ENCODE results near the gene FAAP20. TPM values are rescaled to one million over a fixed set of nuclear protein-coding genes. Genes with fewer than 3 reads are reported as not detected.

The FAAP20 gene, protein sequence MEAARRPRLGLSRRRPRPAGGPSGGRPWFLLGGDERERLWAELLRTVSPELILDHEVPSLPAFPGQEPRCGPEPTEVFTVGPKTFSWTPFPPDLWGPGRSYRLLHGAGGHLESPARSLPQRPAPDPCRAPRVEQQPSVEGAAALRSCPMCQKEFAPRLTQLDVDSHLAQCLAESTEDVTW
- total RNA-seq: 10 to 100 TPM in 7 of 8 experiments, 1 to 10 TPM in 1; 8.9 to 50.6 (median 25.5) TPM

DNA sequence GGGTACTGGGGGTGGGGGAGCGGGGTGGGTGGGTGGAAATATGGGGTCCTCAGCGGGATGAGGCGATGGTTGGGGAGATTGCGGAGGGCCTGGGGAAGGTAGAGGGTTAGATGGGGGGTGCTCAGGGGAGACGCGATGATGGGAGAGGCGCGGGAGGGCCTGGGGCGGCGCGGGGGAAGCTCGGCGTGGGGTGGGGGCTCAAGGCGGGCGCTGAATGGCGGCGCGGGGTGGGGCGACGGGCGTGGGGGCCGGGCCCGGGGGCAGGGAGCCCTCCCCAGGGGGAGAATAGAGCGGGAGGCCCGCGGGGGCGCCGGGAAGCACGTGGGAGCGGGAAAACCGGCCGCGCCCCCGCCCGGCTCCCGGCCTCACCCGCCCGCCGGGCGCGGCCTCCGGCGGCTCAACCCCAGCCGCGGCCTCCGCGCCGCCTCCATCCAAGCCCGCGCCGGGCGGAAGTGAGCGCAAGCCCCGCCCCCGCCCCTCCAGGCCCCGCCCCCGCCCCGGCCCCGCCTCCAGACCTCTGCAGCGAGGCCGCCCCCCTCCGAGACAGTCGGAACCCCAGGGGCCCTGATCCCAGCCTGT, at the start of gene FAAP20:
Gene FAAP20 (minus strand): TSS at position 454 of the 579 bp plus-strand sequence. CDS start 23 bp downstream, at position 431.
- Histone ChIP-seq H3K4me1 (replicated peaks in 1 of 2) (peaks cover 53 to 58% of the 10 kb centered on the region in 2 donors), H3K27ac (peak within 1 kb of the TSS; percentile 77 to 87), H3K4me3 (peak within 1 kb of the TSS; percentile 52 to 75 (median 67))
- peak; percentile 14 to 40 (median 22) for ATAC-seq (replicated peaks in 6 of 8)
- in situ Hi-C loops (cut with MboI; ENCODE audit: low pct_unique_long_range_greater_than_20kb in 2 of 9, low sequenced_read_pairs in 9 of 9, unreplicated experiment in 9 of 9): loop anchor here in 7 of 9 experiments (5.0 to 25.0 kb wide), 4 partner anchors 180 to 193 kb away; partner anchors contain the start of genes MORN1 (in 3 of the 7) and RER1 (in 3 of the 7)
- no CpG with 5 or more reads among the region's 63 CpGs for WGBS, 10 experiments

DNA sequence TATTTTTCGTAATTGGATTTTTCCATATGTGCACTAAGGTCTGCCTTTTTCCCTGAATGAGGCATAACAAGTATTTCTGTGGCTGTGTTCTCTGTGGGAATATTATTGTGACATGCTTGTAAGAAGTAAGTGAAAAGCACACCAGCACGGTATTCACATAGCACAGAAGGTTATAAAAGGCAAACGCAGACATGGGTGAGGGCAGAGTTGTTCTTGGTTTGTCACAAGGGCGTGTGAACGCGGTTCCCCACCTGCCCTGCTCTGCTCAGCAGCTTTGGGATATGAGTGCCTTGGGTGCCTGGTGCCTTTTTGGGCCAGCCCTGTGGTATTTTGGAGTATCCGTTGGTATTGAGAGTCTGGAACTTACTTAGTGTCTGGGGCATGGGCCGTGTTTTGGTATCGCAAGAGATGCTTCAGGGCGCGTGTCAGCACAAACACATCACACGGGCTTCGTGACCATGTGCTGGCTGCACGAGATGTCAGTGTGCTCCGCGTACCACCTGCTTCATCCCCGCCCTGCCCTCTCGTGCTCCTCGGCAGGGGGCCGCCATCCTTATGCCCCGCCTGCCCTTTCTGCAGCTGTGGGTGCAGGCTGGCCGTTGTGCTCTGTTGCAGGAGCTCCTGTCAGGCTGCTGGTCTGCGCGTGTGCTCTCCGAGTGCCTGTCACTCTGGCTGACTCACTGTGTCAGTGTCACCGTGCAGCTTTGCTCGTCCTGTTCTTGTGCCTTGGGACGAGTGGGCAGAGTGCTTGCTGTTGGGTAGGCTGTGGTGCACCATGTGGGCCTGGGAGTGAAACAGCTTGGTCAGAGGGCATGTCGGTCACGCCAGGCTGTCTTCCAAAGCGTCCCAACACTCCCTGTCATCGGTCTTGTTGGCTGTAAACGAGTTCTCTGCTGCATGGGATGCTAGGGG, 48.5 kb upstream of the FAAP20 start:
- in situ Hi-C loops (cut with MboI; ENCODE audit: low pct_unique_long_range_greater_than_20kb in 2 of 9, low sequenced_read_pairs in 9 of 9, unreplicated experiment in 9 of 9): no loop called here
- WGBS, 10 experiments: 58 to 100% (median 82%) methylated on average over 1 to 17 of the region's 33 CpGs
- Histone ChIP-seq H3K4me1 (replicated peaks in 1 of 2) (peaks cover 75 to 79% of the 10 kb centered on the region in 2 donors), H3K27ac (peak overlapping the region in 1 of 2 donors; percentile 43), H3K4me3 (no peak overlapping the region)
- peak in 6 of 8 experiments; percentile 9 to 70 (median 54) for ATAC-seq (replicated peaks in 6 of 8)

DNA sequence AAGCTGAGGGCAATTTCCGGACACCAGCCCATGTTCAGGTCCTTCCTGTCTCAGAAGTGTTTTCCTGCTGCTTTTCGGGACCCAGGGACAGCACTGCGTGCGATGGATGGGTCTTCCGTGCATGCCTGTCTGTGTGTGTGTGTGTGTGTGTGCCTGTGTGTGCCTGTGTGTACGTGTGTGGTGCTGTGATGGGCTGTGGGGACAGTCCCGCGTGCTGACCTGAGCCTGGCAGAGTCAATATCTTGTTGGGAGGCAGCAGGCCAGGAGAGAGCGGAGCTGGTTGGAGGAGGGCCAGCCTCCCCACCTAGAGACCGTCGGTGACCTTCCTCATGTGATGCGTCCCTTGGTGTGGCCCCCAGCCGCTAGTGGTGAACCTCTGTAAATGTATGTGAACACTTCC, 47.2 kb upstream of the FAAP20 start:
- WGBS, 10 experiments: 72 to 100% (median 83%) methylated on average over 1 to 13 of the region's 13 CpGs; no CpG with 5 or more reads in 4 of the 10 experiments
- in situ Hi-C loops (cut with MboI; ENCODE audit: low pct_unique_long_range_greater_than_20kb in 2 of 9, low sequenced_read_pairs in 9 of 9, unreplicated experiment in 9 of 9): no loop called here
- H3K27ac ChIP-seq: no peak overlapping the region
- no peak overlapping the region for H3K4me3 ChIP-seq
- peaks cover 75 to 79% of the 10 kb centered on the region in 2 donors for H3K4me1 ChIP-seq (replicated peaks in 1 of 2)
- peak in 2 of 8 experiments; percentile 18 to 21 for ATAC-seq (replicated peaks in 6 of 8)

DNA sequence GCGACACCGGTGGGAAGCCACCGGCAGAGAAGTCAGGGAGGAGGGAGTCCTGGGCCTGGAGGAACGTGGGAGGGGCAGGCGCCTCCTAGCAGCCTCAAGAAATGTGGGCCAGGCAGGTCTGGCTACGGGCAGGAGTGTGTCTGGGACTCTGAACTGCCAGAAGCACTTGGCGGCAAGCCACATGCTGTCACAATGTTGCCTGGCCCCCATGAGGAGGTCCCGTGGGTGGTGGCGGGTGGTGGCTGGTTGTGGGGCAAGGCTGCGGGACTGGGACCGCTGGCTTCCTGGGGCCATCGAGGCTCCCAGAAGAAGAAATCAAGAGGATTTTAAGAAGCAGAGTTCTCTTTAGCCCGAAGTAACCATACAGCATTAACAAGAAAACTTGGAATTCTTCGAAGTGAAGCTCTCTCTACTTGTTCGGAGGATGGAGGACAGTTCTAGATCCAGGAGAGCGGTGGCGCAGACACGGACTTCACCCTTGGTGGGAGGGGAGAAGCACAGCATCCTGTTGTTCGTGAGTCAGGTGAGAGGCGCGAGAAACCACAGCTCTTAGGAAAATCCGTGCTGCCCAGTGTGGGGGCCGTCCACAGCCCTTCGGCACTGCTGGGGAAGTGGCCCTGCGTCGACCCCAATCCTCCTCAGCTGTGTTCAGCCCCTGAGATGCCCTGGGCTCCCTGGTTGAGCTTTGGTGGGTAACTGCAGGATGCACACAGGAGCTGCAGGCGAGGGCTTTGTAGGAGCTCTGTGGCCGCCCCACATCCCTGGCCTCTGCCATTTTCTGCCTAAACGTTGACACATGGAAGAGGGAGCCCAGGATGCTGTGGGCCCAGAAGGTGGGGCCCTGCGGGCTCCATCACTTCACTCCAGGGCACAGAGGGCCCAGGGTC, 45.9 kb upstream of the FAAP20 start:
- H3K4me1 ChIP-seq (replicated peaks in 1 of 2): peaks cover 69 to 75% of the 10 kb centered on the region in 2 donors

DNA sequence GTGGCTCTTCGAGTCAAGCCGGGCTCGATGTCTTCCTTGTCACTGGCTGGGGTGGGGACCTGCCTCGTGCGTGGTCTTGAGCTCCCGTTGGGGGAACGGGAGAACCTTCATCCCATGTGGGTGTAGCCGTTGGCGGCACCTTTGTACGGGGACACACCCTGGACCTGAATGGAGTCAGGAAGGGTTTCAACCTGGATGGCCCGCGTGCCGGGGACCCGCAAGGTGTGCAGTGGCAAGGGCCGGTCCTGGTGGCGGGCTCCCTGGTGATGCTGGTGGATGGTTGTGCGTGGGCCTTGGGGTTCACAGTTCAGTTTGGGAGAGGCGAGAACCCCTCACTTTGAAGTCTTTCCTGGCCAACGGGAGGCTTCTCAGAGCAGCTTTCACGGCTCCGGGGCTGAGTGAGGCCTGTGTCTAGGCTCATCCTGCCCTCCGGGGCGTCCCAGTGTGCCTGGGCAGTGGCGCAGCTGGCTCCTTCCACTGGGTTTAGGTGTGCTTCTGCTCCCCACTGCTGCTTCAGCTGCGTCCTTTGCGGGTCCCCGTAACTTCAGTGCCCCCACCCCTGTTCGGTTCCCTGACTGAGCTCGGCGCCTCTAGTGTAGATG, 44.9 kb upstream of the FAAP20 start:
- Histone ChIP-seq H3K27ac (peak overlapping the region in 1 of 2 donors; percentile 57), H3K4me1 (replicated peaks in 1 of 2) (peaks cover 76 to 84% of the 10 kb centered on the region in 2 donors), H3K4me3 (no peak overlapping the region)
- ATAC-seq (replicated peaks in 6 of 8): peak in 1 of 8 experiments; percentile 1
- in situ Hi-C loops (cut with MboI; ENCODE audit: low pct_unique_long_range_greater_than_20kb in 2 of 9, low sequenced_read_pairs in 9 of 9, unreplicated experiment in 9 of 9): no loop called here
- 80 to 100% (median 87%) methylated on average over 1 to 21 of the region's 30 CpGs; no CpG with 5 or more reads in 3 of the 10 experiments for WGBS, 10 experiments

More for the DNA sequence above, 45.9 kb upstream of the FAAP20 start:
- peak; percentile 43 to 70 (median 49) for ATAC-seq (replicated peaks in 6 of 8)
- Histone ChIP-seq H3K27ac (peak overlapping the region in 1 of 2 donors; percentile 57), H3K4me3 (no peak overlapping the region)
- in situ Hi-C loops (cut with MboI; ENCODE audit: low pct_unique_long_range_greater_than_20kb in 2 of 9, low sequenced_read_pairs in 9 of 9, unreplicated experiment in 9 of 9): no loop called here
- 60 to 93% (median 71%) methylated on average over 3 to 19 of the region's 30 CpGs; no CpG with 5 or more reads in 3 of the 10 experiments for WGBS, 10 experiments

DNA sequence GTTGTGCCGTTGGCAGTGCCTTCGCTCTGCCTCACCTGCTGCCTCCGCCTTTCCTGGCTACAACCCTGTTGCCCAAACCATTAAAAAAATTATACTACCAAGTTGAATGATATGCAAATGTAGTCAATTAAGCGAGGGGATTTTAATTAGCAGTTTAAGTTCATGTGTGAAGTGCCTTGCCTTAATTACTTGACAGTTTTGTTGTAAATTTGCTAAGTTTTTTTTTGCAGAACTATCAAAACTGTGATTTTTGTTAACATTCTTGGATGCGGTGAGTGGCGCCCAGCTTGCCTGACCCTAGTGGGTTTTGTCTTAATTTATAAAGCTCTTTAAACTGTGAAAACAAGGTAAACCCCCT, 44.4 kb upstream of the FAAP20 start:
- Histone ChIP-seq H3K4me1 (replicated peaks in 1 of 2) (peaks cover 81 to 89% of the 10 kb centered on the region in 2 donors), H3K4me3 (no peak overlapping the region), H3K27ac (no peak overlapping the region)
- in situ Hi-C loops (cut with MboI; ENCODE audit: low pct_unique_long_range_greater_than_20kb in 2 of 9, low sequenced_read_pairs in 9 of 9, unreplicated experiment in 9 of 9): no loop called here
- 63 to 100% (median 90%) methylated on average over 1 to 6 of the region's 6 CpGs; no CpG with 5 or more reads in 2 of the 10 experiments for WGBS, 10 experiments
- ATAC-seq (replicated peaks in 6 of 8): no peak

DNA sequence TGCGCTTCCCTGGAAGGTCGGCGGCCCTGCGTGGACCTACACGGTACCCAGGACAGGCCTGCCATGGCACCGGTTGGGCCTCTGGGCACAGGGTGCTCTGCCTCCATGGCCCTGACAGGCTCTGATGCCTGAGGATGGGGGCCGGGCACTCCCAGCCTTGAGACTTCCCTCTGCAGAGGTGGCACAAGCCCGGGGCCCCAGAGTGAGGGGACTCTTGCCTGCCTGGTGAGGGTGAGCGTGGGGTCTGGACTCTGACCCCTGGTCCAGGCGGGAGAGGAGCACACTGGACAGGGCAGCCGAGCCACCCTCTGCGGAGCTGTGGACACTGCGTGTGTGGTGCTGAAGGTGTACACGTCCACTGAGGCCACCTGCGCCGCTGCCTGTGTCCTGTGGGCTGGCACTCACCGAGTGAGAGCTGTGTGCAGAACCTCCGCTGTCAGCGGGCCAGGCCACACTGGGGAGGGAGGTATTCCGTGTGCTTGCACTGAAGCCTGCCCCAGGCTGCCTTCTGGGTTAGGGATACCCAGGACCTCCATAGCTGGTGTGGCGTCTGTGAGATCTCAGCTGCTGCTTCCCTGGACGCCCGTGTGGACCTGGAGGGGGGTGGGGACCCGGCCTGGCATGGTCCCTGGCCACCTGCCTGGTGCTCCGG, 43.9 kb upstream of the FAAP20 start:
- no peak for ATAC-seq (replicated peaks in 6 of 8)
- WGBS, 10 experiments: 47 to 100% (median 78%) methylated on average over 1 to 9 of the region's 25 CpGs; no CpG with 5 or more reads in 4 of the 10 experiments
- no peak overlapping the region for H3K27ac ChIP-seq
- no peak overlapping the region for H3K4me3 ChIP-seq
- in situ Hi-C loops (cut with MboI; ENCODE audit: low pct_unique_long_range_greater_than_20kb in 2 of 9, low sequenced_read_pairs in 9 of 9, unreplicated experiment in 9 of 9): no loop called here
- H3K4me1 ChIP-seq (replicated peaks in 1 of 2): peaks cover 85 to 90% of the 10 kb centered on the region in 2 donors

DNA sequence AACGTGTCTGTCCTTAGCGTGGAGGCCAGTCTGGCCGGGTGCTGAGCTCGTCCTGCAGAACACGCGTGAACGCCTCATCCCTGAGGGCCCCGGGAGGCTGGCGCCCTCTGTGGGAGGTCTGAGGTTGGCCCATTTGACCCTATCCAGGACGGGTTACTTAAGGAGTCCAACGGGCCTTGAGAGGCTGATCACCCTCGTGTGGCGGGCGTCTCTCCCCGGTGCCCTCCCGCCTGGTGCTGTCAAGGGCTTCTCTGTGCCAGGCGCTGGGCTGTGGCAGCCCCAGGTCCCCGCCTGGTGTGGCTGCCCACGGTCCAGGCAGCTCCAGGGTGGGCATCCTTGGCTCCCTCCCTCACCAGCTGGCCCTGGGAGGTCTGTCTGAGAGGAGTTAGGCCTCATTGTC, 43.2 kb upstream of the FAAP20 start:
- no peak overlapping the region for H3K27ac ChIP-seq
- WGBS, 10 experiments: 63 to 92% (median 65%) methylated on average over 4 to 15 of the region's 19 CpGs; no CpG with 5 or more reads in 6 of the 10 experiments
- in situ Hi-C loops (cut with MboI; ENCODE audit: low pct_unique_long_range_greater_than_20kb in 2 of 9, low sequenced_read_pairs in 9 of 9, unreplicated experiment in 9 of 9): no loop called here
- ATAC-seq (replicated peaks in 6 of 8): no peak
- peaks cover 85 to 90% of the 10 kb centered on the region in 2 donors for H3K4me1 ChIP-seq (replicated peaks in 1 of 2)
- no peak overlapping the region for H3K4me3 ChIP-seq

DNA sequence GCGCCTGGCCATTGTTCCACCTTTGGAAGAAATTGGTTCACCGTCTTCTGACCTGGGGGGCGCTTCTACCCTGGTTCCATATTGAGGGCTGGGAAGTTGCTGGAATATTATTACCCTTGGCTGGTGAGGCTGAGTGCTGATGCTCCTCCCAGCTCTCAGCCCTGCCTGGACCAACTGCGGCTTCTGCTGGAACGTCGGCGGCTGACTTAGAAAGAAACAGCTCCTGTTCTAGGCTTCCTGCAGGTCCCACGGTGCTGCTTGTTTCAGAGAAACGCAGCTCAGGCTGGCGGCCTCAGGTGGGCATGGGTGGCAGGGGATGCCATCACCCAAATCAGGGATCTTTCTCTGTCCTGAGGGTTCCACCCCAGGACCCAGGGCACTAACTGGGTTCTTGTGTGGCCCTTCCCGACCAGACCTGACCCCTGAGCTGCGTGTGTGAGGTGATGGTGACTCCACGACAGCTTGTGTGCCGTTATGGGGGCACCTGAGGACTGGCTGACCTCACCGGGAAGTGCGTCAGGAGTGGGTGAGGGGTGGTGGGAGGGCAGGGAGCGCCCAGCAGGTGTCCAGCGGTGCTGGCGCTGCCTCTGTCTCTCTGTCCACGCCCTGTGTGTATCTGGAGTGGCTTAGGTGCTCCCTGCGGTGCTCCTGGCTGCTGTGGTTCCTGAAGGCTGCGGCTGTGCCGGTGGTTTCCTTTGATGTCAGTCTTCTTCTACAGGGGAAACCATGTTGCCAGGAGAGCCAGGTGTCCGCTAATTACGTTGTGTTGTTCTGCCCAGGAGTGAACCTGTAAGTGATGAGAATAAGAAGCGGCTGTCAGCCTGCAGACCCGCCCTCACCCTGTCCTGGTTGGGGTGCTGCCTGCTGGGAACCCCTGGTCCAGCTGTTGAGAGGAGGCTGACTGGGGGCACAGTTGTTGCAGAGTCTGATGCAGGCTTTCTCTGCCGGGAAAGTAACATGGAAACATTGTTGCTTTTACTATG, 42.4 kb upstream of the FAAP20 start:
- in situ Hi-C loops (cut with MboI; ENCODE audit: low pct_unique_long_range_greater_than_20kb in 2 of 9, low sequenced_read_pairs in 9 of 9, unreplicated experiment in 9 of 9): no loop called here
- H3K4me3 ChIP-seq: no peak overlapping the region
- no peak for ATAC-seq (replicated peaks in 6 of 8)
- WGBS, 10 experiments: 49 to 100% (median 80%) methylated on average over 1 to 17 of the region's 28 CpGs; no CpG with 5 or more reads in 2 of the 10 experiments
- H3K27ac ChIP-seq: no peak overlapping the region
- peaks cover 85 to 90% of the 10 kb centered on the region in 2 donors for H3K4me1 ChIP-seq (replicated peaks in 1 of 2)

DNA sequence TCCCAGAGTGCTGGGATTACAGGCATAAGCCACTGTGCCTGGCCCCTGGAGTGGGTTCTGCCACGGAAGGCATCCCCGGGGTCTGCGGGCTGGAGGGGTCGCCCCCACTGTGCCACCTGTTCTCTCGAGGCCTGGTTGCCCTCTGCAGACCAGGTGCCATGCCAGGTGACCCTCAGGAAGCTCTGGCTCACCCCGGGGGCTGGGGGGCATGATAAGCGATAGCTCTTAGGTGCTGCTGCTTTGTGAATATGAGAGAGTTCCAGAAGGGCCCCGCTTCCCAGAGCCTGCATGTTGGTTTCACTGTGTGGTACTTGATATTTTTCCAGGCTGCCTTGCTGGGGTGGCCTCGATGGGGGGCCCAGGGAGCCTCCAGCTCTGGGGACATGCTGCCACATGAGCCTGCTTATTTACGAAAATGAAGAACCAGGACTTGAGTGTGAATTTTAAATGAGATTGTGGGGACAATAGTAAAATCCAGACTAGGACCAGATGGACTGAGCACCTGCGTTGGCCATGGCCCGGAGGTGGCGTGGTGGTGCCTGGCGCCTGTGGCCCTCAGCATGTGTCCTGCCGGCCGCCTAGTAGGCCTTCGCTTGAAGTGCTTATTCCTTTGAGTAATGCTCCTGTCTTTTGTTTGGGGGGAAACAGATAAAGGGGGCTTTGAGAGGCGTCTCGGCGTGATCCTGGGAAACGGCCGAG, 40.9 kb upstream of the FAAP20 start:
- in situ Hi-C loops (cut with MboI; ENCODE audit: low pct_unique_long_range_greater_than_20kb in 2 of 9, low sequenced_read_pairs in 9 of 9, unreplicated experiment in 9 of 9): no loop called here
- no peak overlapping the region for H3K4me3 ChIP-seq
- ATAC-seq (replicated peaks in 6 of 8): no peak
- 0 to 100% (median 86%) methylated on average over 1 to 14 of the region's 22 CpGs; no CpG with 5 or more reads in 2 of the 10 experiments for WGBS, 10 experiments
- H3K27ac ChIP-seq: peak overlapping the region in 1 of 2 donors; percentile 5
- H3K4me1 ChIP-seq (replicated peaks in 1 of 2): peaks cover 75 to 77% of the 10 kb centered on the region in 2 donors

All from motor neuron (in vitro differentiated cells).